ENCODE data around the gene DLX1. TPM values are rescaled to one million over a fixed set of nuclear protein-coding genes. Genes with fewer than 3 reads are reported as not detected.

Gene DLX1
- total and polyA plus RNA-seq, 8 donors: 0.25 to 1.1 TPM; not detected in 6

DNA sequence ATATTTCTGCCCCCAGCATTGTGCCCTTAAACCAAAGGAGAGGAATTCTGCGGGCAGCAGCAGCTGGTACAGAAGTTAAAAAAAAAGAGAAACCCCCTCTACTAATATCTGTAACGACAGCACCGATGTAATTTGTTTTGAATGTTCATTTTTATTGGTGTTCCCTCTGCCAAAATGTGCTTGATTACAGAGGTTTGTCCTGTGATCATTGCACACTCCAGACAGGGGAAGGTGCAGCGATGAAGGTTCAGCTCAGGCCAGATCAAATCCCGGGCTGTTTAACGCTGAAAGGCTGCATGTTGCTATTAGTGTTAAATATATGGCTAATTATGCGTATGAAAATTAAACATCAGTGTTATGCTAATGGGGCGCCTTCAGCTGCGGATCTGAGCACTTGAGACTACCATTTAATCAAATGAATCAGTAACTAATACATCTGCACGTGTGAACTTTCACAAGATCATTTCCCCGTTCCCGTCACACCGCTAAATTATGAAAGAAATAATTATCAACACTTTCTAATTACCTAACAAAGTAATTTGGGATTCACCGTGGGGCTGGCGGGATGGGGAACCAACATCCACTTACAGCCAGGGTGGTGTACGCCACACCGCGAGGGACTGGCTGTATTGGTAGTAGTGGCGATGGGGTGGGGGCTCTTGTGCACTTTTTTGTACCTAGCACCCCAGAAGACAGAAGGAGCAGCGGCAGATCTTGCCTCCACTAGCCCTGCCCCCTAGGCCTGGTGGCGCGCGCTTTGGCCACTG lies 1.5 kb upstream of the DLX1 start:
- Histone ChIP-seq H3K4me1 (peaks cover 36 to 78% (median 59%) of the 10 kb centered on the region in 4 donors), H3K36me3 (no peaks in the 10 kb centered on the region), H3K27ac (no peak overlapping the region), H3K9me3 (peaks cover 0 to 21% (median 6%) of the 10 kb centered on the region in 4 donors), H3K4me3 (peak overlapping the region in 2 of 4 donors; percentile 53 to 61), H3K27me3 (peaks cover 78 to 100% (median 91%) of the 10 kb centered on the region in 3 donors)
- TF ChIP-seq, protein P1, sequence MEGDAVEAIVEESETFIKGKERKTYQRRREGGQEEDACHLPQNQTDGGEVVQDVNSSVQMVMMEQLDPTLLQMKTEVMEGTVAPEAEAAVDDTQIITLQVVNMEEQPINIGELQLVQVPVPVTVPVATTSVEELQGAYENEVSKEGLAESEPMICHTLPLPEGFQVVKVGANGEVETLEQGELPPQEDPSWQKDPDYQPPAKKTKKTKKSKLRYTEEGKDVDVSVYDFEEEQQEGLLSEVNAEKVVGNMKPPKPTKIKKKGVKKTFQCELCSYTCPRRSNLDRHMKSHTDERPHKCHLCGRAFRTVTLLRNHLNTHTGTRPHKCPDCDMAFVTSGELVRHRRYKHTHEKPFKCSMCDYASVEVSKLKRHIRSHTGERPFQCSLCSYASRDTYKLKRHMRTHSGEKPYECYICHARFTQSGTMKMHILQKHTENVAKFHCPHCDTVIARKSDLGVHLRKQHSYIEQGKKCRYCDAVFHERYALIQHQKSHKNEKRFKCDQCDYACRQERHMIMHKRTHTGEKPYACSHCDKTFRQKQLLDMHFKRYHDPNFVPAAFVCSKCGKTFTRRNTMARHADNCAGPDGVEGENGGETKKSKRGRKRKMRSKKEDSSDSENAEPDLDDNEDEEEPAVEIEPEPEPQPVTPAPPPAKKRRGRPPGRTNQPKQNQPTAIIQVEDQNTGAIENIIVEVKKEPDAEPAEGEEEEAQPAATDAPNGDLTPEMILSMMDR (IDR thresholded peaks at IDR 0.05): no peak
- intact Hi-C loops (cut with DNase I; ENCODE audit: low total_unique reads): no loop called here
- DNase-seq: peak in 1 of 2 donors; percentile 19
- WGBS, 5 donors: 10 to 17% (median 15%) methylated on average over 23 of the region's 23 CpGs

DNA sequence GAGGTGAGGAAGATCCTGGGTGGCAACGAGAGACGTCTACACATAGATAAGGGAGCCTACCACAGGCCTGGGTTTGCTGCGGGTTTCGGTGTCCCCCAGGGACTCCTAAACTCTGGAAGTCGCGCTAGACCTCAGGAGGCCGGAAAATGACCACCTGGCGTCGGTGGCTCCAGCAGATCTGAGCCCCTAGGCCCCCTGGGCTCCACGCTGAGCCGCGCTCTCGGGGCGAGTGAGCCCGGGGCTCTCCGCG lies 987 bp upstream of the DLX1 start:
- TF ChIP-seq, protein P1 (IDR thresholded peaks at IDR 0.05): no peak
- TF ChIP-seq EP300 (IDR thresholded peaks at IDR 0.05) (no peak), POLR2A (IDR thresholded peaks at IDR 0.05) (no peak), POLR2AphosphoS5 (IDR thresholded peaks at IDR 0.05) (no peak)
- DNase-seq: no peak
- Histone ChIP-seq H3K36me3 (no peaks in the 10 kb centered on the region), H3K9me3 (peaks cover 0 to 21% (median 6%) of the 10 kb centered on the region in 4 donors), H3K27ac (no peak overlapping the region), H3K4me1 (peaks cover 36 to 79% (median 62%) of the 10 kb centered on the region in 4 donors), H3K4me3 (peak overlapping the region; percentile 31 to 61 (median 43)), H3K27me3 (peaks cover 83 to 100% (median 96%) of the 10 kb centered on the region in 3 donors)
- intact Hi-C loops (cut with DNase I; ENCODE audit: low total_unique reads): no loop called here
- WGBS, 5 donors: 4 to 10% (median 5%) methylated on average over 14 to 17 of the region's 17 CpGs

DNA sequence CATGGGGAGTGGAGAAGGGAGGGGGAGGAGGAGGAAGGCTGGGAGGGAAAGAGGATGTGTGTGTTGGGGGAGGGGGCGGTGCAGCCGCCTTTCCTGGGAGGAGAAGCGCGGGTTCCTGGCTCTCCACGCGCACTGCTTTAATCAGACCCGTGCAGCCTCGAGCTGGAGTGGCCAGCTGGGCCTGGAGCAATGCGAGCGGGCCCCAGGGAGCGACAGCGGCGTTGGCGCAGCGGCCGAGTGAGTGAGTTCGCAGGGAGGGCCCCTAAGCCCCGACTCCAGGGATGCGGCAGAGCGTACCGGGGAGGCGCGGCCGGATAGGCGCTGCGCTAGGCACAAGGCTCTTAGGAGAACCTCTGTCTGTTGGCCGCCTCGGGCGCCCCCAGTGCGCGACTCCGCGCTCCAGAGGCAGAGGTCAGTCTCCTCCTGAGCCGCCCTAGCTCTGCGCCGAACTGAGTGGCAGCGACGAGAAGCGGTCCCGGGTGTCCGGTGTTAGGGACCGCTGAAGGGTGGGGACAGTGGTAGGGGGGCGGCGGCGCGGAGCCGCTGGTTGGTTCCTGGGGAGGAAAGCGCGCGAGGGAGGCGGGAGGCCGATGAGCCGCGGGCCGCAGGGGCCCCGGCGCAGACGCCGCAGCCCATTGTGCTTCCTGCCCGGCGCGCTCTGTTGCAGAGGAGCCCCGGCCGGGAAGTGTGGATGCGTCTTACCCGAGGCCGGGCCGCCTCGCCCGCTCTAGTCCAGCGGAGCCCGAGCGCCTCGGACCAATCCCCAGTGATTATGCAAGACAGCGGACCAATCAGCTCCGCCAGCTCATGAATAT lies 455 bp upstream of the DLX1 start:
- TF ChIP-seq EP300 (IDR thresholded peaks at IDR 0.05): no peak
- peak in 1 of 3 donors; percentile 6 for TF ChIP-seq POLR2AphosphoS5 (IDR thresholded peaks at IDR 0.05)
- Histone ChIP-seq H3K27ac (no peak overlapping the region), H3K4me1 (peaks cover 36 to 79% (median 62%) of the 10 kb centered on the region in 4 donors), H3K36me3 (no peaks in the 10 kb centered on the region), H3K4me3 (peak overlapping the region; percentile 31 to 61 (median 43)), H3K27me3 (peaks cover 85 to 100% (median 100%) of the 10 kb centered on the region in 3 donors), H3K9me3 (peaks cover 0 to 21% (median 6%) of the 10 kb centered on the region in 4 donors)
- peak; percentile 69 to 92 for DNase-seq
- 1 to 4% (median 3%) methylated on average over 20 to 76 of the region's 76 CpGs for WGBS, 5 donors
- intact Hi-C loops (cut with DNase I; ENCODE audit: low total_unique reads): no loop called here

DNA sequence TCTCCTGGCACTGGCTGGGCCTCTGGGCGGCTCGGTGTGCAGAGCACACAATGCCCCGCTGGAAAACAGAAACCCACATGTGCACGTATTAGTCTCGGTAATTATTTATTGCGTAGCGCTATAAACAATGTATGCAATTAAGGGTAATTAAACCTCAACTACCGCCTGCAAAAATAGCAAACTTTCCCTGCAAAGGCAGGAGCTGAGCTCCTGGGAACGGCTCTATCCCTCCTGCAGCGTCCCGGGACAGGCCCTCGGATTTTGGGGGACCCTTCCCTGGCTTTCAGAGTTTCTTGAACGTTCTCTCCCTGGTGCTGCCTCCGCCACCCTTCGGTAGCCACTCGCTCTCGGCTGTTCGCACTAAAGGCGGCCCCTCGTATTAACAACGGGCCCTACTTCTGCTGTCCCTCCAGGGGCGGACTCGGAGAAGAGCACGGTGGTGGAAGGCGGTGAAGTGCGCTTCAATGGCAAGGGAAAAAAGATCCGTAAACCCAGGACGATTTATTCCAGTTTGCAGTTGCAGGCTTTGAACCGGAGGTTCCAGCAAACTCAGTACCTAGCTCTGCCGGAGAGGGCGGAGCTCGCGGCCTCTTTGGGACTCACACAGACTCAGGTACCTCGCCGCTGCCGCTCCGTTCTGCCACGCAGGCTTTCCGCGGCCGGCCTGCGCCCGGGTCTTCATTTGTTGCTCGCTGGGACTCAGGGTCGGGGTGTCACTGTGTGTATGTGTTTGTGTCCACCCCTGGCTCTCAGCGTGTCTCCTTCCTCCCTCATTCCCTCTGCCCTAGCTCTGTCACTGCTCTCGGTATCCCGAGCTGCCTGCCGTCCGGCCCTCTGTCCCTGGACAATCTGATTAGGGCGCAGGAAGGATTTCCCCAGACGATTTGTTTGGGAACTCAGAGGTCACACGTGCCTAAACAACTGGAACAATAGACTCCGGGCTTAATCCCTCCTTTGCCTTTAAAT lies 1.2 kb downstream of the DLX1 start:
- Histone ChIP-seq H3K27ac (no peak overlapping the region), H3K27me3 (peaks cover 90 to 100% (median 99%) of the 10 kb centered on the region in 3 donors), H3K9me3 (peaks cover 0 to 7% (median 0%) of the 10 kb centered on the region in 4 donors), H3K4me1 (peaks cover 36 to 72% (median 59%) of the 10 kb centered on the region in 4 donors), H3K4me3 (peak overlapping the region in 2 of 4 donors; percentile 53 to 61), H3K36me3 (no peaks in the 10 kb centered on the region)
- WGBS, 5 donors: 3 to 9% (median 5%) methylated on average over 50 to 54 of the region's 54 CpGs
- intact Hi-C loops (cut with DNase I; ENCODE audit: low total_unique reads): no loop called here
- TF ChIP-seq POLR2AphosphoS5 (IDR thresholded peaks at IDR 0.05) (no peak), POLR2A (IDR thresholded peaks at IDR 0.05) (no peak), EP300 (IDR thresholded peaks at IDR 0.05) (no peak)
- TF ChIP-seq, protein P1 (IDR thresholded peaks at IDR 0.05): no peak
- DNase-seq: peak in 1 of 2 donors; percentile 76

Data from stomach (tissue), 9 donors.